IMR-90 (cell line): Measurements from ENCODE around the gene STOX1. TPM values are rescaled to one million over a fixed set of nuclear protein-coding genes. Genes with fewer than 3 reads are reported as not detected.

Experiments
- ATAC-seq: fragments of 200-7000 bp; cut with Tn5 transposase; 2 replicates; pipeline ENCODE4 v1.9.1; 2020; ENCODE audit warnings: low read depth, mild to moderate bottlenecking, moderate library complexity
- BruUV-seq: library from RNA; stranded (reverse); fragments of 400-500 nt; replicated peaks from 2 replicates; lab custom pipeline; 2021; lab: Mats Ljungman, UMichigan
- CTCF ChIA-PET: fragments of 300-600 bp; formaldehyde crosslinking; extraction: SDS; loops from one replicate; lab custom pipeline; 2021; ENCODE audit warnings: antibody characterized with exemption; lab: Yijun Ruan, JAX
- POLR2A ChIA-PET: fragments of 300-600 bp; sonication (Branson Sonifier 250); formaldehyde crosslinking; loops from one replicate; lab custom pipeline; 2022; ENCODE audit warnings: antibody characterized with exemption; ENCODE audit not compliant: unreplicated experiment; lab: Charles Lee
- DNase-seq: peaks from one replicate; pipeline ENCODE4 v3.0.0; 2013
- H2AFZ ChIP-seq: replicated peaks from 2 replicates; pipeline ENCODE3; 2013; ENCODE audit warnings: low read length, mild to moderate bottlenecking; ENCODE audit not compliant: poor library complexity
- H2AK5ac ChIP-seq: 2 replicates; pipeline ENCODE4 v1.6.1; 2013; ENCODE audit warnings: low read depth, low read length, inconsistent platforms
- H2AK9ac ChIP-seq: replicated peaks from 2 replicates; pipeline ENCODE3; 2013; ENCODE audit warnings: mild to moderate bottlenecking, low read depth, low read length, moderate library complexity; ENCODE audit not compliant: poor library complexity
- H2BK120ac ChIP-seq: 2 replicates; pipeline ENCODE4 v1.6.1; 2013; ENCODE audit warnings: low read depth, low read length, inconsistent platforms
- H2BK15ac ChIP-seq: 3 replicates; pipeline ENCODE4 v1.6.1; 2013; ENCODE audit warnings: low read depth, low read length, inconsistent platforms
- H2BK20ac ChIP-seq: 2 replicates; pipeline ENCODE4 v1.6.1; 2013; ENCODE audit warnings: low read depth, mild to moderate bottlenecking, inconsistent platforms, low read length, moderate library complexity
- H2BK5ac ChIP-seq: 2 replicates; pipeline ENCODE4 v1.6.1; 2013; ENCODE audit warnings: mild to moderate bottlenecking, low read depth, low read length, inconsistent platforms; ENCODE audit not compliant: poor library complexity, severe bottlenecking
- H3K14ac ChIP-seq: replicated peaks from 2 replicates; pipeline ENCODE4 v1.6.1; 2013; ENCODE audit warnings: low read depth, low read length, inconsistent platforms
- H3K18ac ChIP-seq: 2 replicates; pipeline ENCODE4 v1.6.1; 2013; ENCODE audit warnings: low read depth, low read length, control low read depth
- H3K23ac ChIP-seq: 2 replicates; pipeline ENCODE4 v1.6.1; 2013; ENCODE audit warnings: low read depth, low read length, inconsistent platforms
- H3K27ac ChIP-seq: 2 replicates; pipeline ENCODE4 v1.5.1; 2013; ENCODE audit warnings: mild to moderate bottlenecking, control low read depth, low read length; ENCODE audit not compliant: insufficient read depth
- H3K27me3 ChIP-seq: 2 replicates; pipeline ENCODE4 v1.6.1; 2013; ENCODE audit warnings: low read length; ENCODE audit not compliant: control insufficient read depth, insufficient read depth
- H3K36me3 ChIP-seq: 2 replicates; pipeline ENCODE4 v1.6.1; 2013; ENCODE audit warnings: low read length, mixed read lengths; ENCODE audit not compliant: control insufficient read depth, insufficient read depth
- H3K4ac ChIP-seq: 2 replicates; pipeline ENCODE4 v1.6.1; 2013; ENCODE audit warnings: low read depth, low read length, inconsistent platforms
- H3K4me1 ChIP-seq: 2 replicates; pipeline ENCODE4 v1.6.1; 2013; ENCODE audit warnings: low read length, mixed read lengths; ENCODE audit not compliant: control insufficient read depth, insufficient read depth
- H3K4me2 ChIP-seq: 2 replicates; pipeline ENCODE4 v1.6.1; 2013; ENCODE audit warnings: low read depth, mild to moderate bottlenecking, control low read depth, low read length, moderate library complexity
- H3K4me3 ChIP-seq: 2 replicates; pipeline ENCODE4 v1.5.1; 2013; ENCODE audit warnings: low read depth, mild to moderate bottlenecking, control low read depth, low read length, moderate library complexity; ENCODE audit not compliant: insufficient read depth
- H3K56ac ChIP-seq: 2 replicates; pipeline ENCODE4 v1.6.1; 2013; ENCODE audit warnings: low read length, inconsistent platforms; ENCODE audit not compliant: insufficient read depth; ENCODE audit errors: extremely low read depth
- H3K79me1 ChIP-seq, 2 experiments: 2 replicates each; pipeline ENCODE4 v1.6.1; 2013; ENCODE audit warnings: low read length in 2 of 2, inconsistent platforms in 1 of 2, low read depth in 1 of 2
- H3K9ac ChIP-seq: 2 replicates; pipeline ENCODE4 v1.6.1; 2013; ENCODE audit warnings: low read depth, low read length, control low read depth
- H3K9me1 ChIP-seq: 2 replicates; pipeline ENCODE4 v1.6.1; 2013; ENCODE audit warnings: low read length, inconsistent platforms; ENCODE audit not compliant: insufficient read depth
- H3K9me3 ChIP-seq: 2 replicates; pipeline ENCODE4 v1.6.1; 2013; ENCODE audit warnings: low read length; ENCODE audit not compliant: control insufficient read depth, insufficient read depth
- H4K20me1 ChIP-seq: 2 replicates; pipeline ENCODE4 v1.6.1; 2013; ENCODE audit warnings: low read length, inconsistent platforms; ENCODE audit not compliant: insufficient read depth
- H4K5ac ChIP-seq: 2 replicates; pipeline ENCODE4 v1.6.1; 2013; ENCODE audit warnings: mild to moderate bottlenecking, low read depth, low read length, control low read depth
- H4K8ac ChIP-seq, 2 experiments: 2 replicates each; pipeline ENCODE4 v1.6.1; 2013; ENCODE audit warnings: low read depth in 2 of 2, low read length in 2 of 2, control low read depth in 1 of 2, inconsistent platforms in 1 of 2
- H4K91ac ChIP-seq: 2 replicates; pipeline ENCODE4 v1.6.1; 2013; ENCODE audit warnings: low read depth, low read length, inconsistent platforms; ENCODE audit not compliant: insufficient read depth
- CEBPB ChIP-seq: IDR thresholded peaks from 2 replicates; pipeline ENCODE4 v1.6.1; 2012; ENCODE audit warnings: low read depth, low read length, improper control_type of control experiment
- CHD1 ChIP-seq: IDR thresholded peaks from 2 replicates; pipeline ENCODE4 v1.6.1; 2012; ENCODE audit warnings: low read depth, low read length, improper control_type of control experiment
- CTCF ChIP-seq: conservative IDR thresholded peaks from 2 replicates; pipeline ENCODE4 v1.5.1; 2012; ENCODE audit warnings: mild to moderate bottlenecking, low read depth, low read length, improper control_type of control experiment
- MAFK ChIP-seq: IDR thresholded peaks from 2 replicates; pipeline ENCODE4 v1.6.1; 2012; ENCODE audit warnings: low read depth, low read length, improper control_type of control experiment
- MAZ ChIP-seq: IDR thresholded peaks from 2 replicates; pipeline ENCODE4 v1.6.1; 2012; ENCODE audit warnings: low read depth, mild to moderate bottlenecking, low read length, improper control_type of control experiment, moderate library complexity, borderline replicate concordance
- MXI1 ChIP-seq: IDR thresholded peaks from 2 replicates; pipeline ENCODE4 v1.6.1; 2012; ENCODE audit warnings: low read depth, mild to moderate bottlenecking, low read length, moderate library complexity, borderline replicate concordance
- NFE2L2 ChIP-seq: fragments of 150-350 bp; IDR thresholded peaks from 2 replicates; pipeline ENCODE4 v1.6.1; 2016; ENCODE audit warnings: low read depth, mild to moderate bottlenecking, low read length
- POLR2A ChIP-seq: IDR thresholded peaks from 2 replicates; pipeline ENCODE4 v1.6.1; 2012; ENCODE audit warnings: mild to moderate bottlenecking, low read depth, low read length
- RAD21 ChIP-seq: IDR thresholded peaks from 2 replicates; pipeline ENCODE4 v1.6.1; 2012; ENCODE audit warnings: low read length, improper control_type of control experiment
- RCOR1 ChIP-seq: IDR thresholded peaks from 2 replicates; pipeline ENCODE4 v1.6.1; 2012; ENCODE audit warnings: mild to moderate bottlenecking, low read length, improper control_type of control experiment; ENCODE audit not compliant: insufficient replicate concordance
- RFX5 ChIP-seq: IDR thresholded peaks from 2 replicates; pipeline ENCODE4 v1.8.0; 2012; ENCODE audit warnings: low read depth, mild to moderate bottlenecking, low read length, moderate library complexity
- USF2 ChIP-seq: fragments of 150-350 bp; IDR thresholded peaks from 2 replicates; pipeline ENCODE4 v1.6.1; 2017; ENCODE audit warnings: mild to moderate bottlenecking, antibody characterized with exemption, low read length, low read depth
- whole genome bisulfite sequencing, 2 experiments: methylation state at CpG; one replicate each; pipeline versions ENCODE4 v1.1.5 to v1.1.7; 2013; ENCODE audit warnings: missing lambda C conversion rate in 2 of 2; ENCODE audit not compliant: insufficient read length in 1 of 2; ENCODE audit errors: extremely low coverage in 2 of 2; 5-methylcytosine and 5-hydroxymethylcytosine counted together
- dilution Hi-C: fragments of 300-500 bp; cut with HindIII; formaldehyde crosslinking; loops from one replicate; pipeline ENCODE4 v1.14.3; 2018; ENCODE audit warnings: low sequenced_read_pairs; ENCODE audit not compliant: unreplicated experiment
- in situ Hi-C: fragments of 300-500 bp; cut with MboI; formaldehyde crosslinking; loops from 3 replicates; pipeline ENCODE4 v1.14.3; 2019; ENCODE audit warnings: low sequenced_read_pairs, inconsistent platforms, mixed read lengths
- intact Hi-C: fragments of 100-400 bp; cut with micrococcal nuclease; formaldehyde crosslinking; loops from 2 replicates; pipeline ENCODE4 v1.10.0; 2022
- polyA plus RNA-seq, 3 experiments: library from polyadenylated mRNA; depleted of rRNA; stranded (reverse); fragments of >200 nt; gene quantifications; 2 replicates each; pipeline ENCODE4 v1.2.3, GENCODE V29; 2012; ENCODE audit warnings: low replicate concordance in 1 of 3
- total RNA-seq: library from RNA; depleted of rRNA; stranded (reverse); fragments of >200 nt; gene quantifications from 2 replicates; pipeline ENCODE4 v1.2.3, GENCODE V29; 2012

Gene STOX1
- total and polyA plus RNA-seq, 2 of the 4 experiments (the other 2 are of a cell fraction) = 0.03 to 0.18 TPM

GRCh38 chr10:68790476-68790875, 36.9 kb upstream of the STOX1 start:
- no peak for TF ChIP-seq NFE2L2
- no peak for TF ChIP-seq RFX5
- TF ChIP-seq MAFK = no peak
- TF ChIP-seq USF2 = no peak
- TF ChIP-seq CTCF = no peak
- no peak for TF ChIP-seq MXI1
- TF ChIP-seq RAD21 = no peak
- TF ChIP-seq CHD1 = no peak
- TF ChIP-seq RCOR1 = no peak
- TF ChIP-seq POLR2A = no peak
- TF ChIP-seq CEBPB = no peak
- no peak for TF ChIP-seq MAZ
- H3K56ac ChIP-seq = no peak overlapping the region
- no peak overlapping the region for H2BK5ac ChIP-seq
- CTCF ChIA-PET = interaction anchor here (0.6 kb wide), 1 partner anchor 80 kb away, joined by 5 read pairs; no protein-coding TSS in a partner anchor
- no peaks in the 10 kb centered on the region for H4K20me1 ChIP-seq
- H3K4ac ChIP-seq = no peak overlapping the region
- H3K79me1 ChIP-seq = no peaks in the 10 kb centered on the region
- H2BK20ac ChIP-seq = no peak overlapping the region
- no peaks in the 10 kb centered on the region for H3K4me1 ChIP-seq
- intact Hi-C loops = loop anchor here (5.0 kb wide), 1 partner anchor 48 kb away; no protein-coding TSS in a partner anchor
- no peak for DNase-seq
- H2AFZ ChIP-seq = no peak overlapping the region
- no peak overlapping the region for H3K4me2 ChIP-seq
- H4K5ac ChIP-seq = no peak overlapping the region
- ATAC-seq = no peak
- H3K23ac ChIP-seq = no peak overlapping the region
- no peaks in the 10 kb centered on the region for H3K27me3 ChIP-seq
- H2BK15ac ChIP-seq = no peak overlapping the region
- H3K14ac ChIP-seq = no peak overlapping the region
- WGBS, 2 experiments = 100% methylated on average over 8 of the region's 10 CpGs; no CpG with 5 or more reads in 1 of the 2 experiments
- peaks cover 51% of the 10 kb centered on the region for H3K36me3 ChIP-seq
- no peak overlapping the region for H3K27ac ChIP-seq
- H2AK9ac ChIP-seq = no peak overlapping the region
- no peak overlapping the region for H3K4me3 ChIP-seq
- no peak overlapping the region for H3K18ac ChIP-seq
- H3K9me1 ChIP-seq = no peaks in the 10 kb centered on the region
- H3K9ac ChIP-seq = no peak overlapping the region
- POLR2A ChIA-PET = no interaction called here
- H4K91ac ChIP-seq = no peak overlapping the region
- in situ Hi-C loops = no loop called here
- no peak overlapping the region for H2AK5ac ChIP-seq
- no peaks in the 10 kb centered on the region for H3K9me3 ChIP-seq
- H4K8ac ChIP-seq = no peak overlapping the region
- H2BK120ac ChIP-seq = no peak overlapping the region
- BruUV-seq = no TSS peak
- dilution Hi-C loops = no loop called here
